HG03439 (cell line): ENCODE measurements around the gene SYNPO2L.
"Not testable (repeated sequence)": the region's sequence is repeated elsewhere in the genome, so short reads cannot be mapped to it uniquely, and the experiment has no call there.

Experiments used
- ATAC-seq: cut with Tn5 transposase; IDR thresholded peaks from one replicate; pipeline ENCODE4 v1.9.1; 2021; ENCODE audit warnings: mild to moderate bottlenecking, moderate library complexity; ENCODE audit not compliant: unreplicated experiment

SYNPO2L gene

DNA sequence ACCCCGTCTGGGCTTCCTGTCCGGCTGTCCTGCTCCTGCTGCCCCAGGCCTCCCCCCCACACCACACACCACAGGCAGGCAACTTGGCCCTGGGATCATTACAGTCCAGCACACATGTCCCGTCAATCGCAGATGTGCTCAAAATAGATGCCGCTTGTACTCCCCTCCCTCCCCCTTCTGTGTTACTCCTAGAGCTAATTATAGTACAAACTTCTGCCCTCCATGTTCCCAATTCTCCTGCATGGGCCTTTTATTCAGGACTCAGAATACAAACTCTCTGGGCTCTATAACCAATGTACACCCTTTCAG is at the start of gene SYNPO2L:
TSS of gene SYNPO2L (minus strand) at position 40 of the 309 bp plus-strand sequence. CDS start 107 bp downstream, outside the sequence.
- no peak for ATAC-seq

- not testable (repeated sequence) for ATAC-seq
These were observed 48.1 kb upstream of the SYNPO2L start for GRCh38 chr10:73703924-73704323.

GRCh38 chr10:73698819-73699218 is 43.0 kb upstream of the SYNPO2L start:
- not testable (repeated sequence) for ATAC-seq

GRCh38 chr10:73697675-73698159 is 41.9 kb upstream of the SYNPO2L start, which contains the start of gene AGAP5:
Gene AGAP5 (minus strand): TSS chr10:73698109. CDS start chr10:73697755, 354 bp downstream.
- not testable (repeated sequence) for ATAC-seq

- ATAC-seq = not testable (repeated sequence)
These were observed 39.5 kb upstream of the SYNPO2L start for GRCh38 chr10:73695302-73695701.

DNA sequence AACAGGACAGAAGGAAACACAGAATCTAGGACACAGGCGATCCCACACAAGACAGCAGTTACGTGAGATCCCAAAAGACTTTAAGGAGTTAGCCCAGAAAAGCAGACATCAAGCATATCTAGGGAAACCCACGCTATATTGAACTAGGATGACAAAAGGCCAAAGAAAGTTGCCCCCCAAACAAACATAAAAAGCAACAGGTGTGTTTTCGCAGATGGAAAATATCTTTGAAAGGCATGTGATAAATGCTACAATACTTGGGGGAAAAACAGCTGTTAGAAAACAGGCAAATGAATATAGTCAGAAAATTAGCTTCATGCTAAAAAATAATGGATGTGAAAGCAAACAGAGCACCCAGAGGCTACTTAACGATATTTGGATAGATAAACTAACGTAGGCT is 34.9 kb upstream of the SYNPO2L start:
- ATAC-seq = not testable (repeated sequence)

DNA sequence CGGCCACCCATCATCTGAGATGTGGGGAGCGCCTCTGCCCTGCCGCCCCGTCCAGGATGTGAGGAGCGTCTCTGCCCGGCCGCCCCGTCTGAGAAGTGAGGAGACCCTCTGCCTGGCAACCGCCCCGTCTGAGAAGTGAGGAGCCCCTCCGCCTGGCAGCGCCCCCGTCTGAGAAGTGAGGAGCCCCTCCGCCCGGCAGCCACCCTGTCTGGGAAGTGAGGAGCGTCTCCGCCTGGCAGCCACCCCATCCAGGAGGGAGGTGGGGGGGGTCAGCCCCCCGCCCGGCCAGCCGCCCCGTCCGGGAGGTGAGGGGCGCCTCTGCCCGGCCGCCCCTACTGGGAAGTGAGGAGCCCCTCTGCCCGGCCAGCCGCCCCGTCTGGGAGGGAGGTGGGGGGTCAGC is 33.8 kb upstream of the SYNPO2L start:
- not testable (repeated sequence) for ATAC-seq

GRCh38 chr10:73687641-73688040 is 31.8 kb upstream of the SYNPO2L start:
- not testable (repeated sequence) for ATAC-seq

- not testable (repeated sequence) for ATAC-seq
These were observed 18.7 kb upstream of the SYNPO2L start for GRCh38 chr10:73674546-73674945.

DNA sequence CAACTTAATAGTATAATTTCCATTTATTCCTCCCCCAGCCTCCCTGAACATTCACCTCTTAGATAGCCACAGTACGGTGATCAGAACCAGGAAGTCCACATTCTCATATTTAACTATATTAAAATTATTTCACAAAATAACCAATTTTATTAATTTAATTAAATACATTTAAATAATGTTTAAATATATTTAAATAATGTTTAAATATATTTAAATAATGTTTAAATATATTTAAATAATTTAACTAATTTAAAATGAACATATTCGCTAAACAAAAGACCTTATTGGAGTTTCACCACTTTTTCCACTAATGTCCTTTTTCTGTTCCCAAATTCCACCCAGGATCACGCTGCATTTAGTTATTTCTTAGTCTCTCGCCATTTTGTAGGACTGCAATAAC is 12.5 kb upstream of the SYNPO2L start:
- ATAC-seq = not testable (repeated sequence)

- ATAC-seq = not testable (repeated sequence)
These were observed 10.5 kb upstream of the SYNPO2L start for GRCh38 chr10:73666153-73666809.

DNA sequence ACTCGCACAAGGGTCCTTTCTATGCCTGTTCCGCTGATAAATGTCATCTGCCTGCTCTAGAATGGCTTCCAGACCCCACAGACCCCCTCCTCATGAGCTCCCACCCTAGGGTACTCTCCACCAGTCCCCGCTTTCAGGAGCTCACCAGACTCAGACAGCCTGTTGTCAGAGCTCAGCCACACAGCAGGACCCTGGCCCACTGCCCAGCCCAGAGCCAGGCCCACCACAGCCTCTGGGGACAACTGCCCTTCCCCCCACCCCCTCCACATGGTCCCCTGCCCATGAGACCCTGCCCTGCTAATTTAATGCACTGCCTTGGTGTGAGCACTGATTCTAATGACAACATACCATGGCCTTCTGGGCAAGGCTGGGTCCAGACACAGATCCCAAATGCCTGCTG is 9.8 kb upstream of the SYNPO2L start:
- ATAC-seq = not testable (repeated sequence)

- ATAC-seq = not testable (repeated sequence)
These were observed 8.6 kb upstream of the SYNPO2L start for GRCh38 chr10:73664156-73665040.

DNA sequence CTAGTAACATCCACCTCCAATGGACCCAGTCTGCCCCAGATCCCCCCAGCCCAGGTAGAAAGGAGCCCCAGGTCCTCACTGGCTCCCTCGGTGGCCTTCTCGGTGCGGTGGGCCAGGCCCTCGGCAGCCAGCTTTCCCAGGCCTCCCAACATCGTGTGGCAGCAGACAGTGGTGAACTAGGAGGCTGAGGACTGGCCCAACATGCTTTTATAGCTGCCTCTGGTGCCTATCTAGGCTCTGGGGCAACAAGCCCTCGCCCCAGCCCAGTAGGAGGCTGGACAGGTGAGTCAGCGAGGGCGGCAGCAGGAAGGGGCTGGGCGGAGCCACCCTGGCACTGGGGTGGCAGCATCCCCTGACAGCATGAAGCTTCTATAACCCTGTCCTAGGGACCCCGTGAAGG is 7.8 kb upstream of the SYNPO2L start:
- ATAC-seq = not testable (repeated sequence)

DNA sequence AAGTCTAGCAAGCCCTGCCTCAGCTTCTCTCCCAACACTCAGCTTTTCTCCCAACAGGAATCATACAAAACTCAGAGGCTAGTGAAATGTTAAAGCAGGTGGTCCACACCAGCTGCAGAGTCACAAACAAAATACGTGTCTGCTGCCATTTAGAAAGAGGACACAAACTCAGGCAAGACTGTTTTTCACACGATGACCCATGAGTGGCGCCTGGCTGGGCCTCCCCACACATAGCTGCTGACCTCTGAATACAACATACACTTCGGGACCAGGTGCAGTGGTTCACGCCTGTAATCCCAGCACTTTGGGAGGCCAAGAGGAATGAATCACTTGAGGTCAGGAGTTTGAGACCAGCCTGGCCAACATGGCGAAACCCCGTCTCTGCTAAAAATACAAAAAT is 6.9 kb upstream of the SYNPO2L start:
- not testable (repeated sequence) for ATAC-seq

- ATAC-seq = no peak
These were observed 406 bp downstream of the SYNPO2L start for GRCh38 chr10:73655257-73655989.

DNA sequence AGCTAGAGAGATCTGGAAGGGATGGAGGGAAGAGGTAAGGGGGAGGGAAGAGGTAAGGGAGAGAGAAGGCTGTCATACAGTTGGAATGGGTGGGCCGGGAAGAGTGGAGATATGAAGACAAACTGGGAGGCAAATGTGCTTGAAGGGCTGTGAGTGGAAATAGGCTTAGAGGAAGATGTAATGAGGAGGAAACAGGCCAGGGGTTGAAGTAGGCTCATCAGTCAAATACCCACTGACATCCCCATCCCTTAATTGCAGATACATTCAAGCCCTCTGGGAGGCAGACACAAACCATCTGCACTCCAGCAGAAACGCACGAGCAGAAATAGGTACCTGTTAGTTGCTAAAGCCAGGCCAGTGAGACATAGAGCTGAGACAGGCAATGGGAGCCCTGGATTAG is 2.1 kb downstream of the SYNPO2L start:
- no peak for ATAC-seq

- ATAC-seq = no peak
These were observed 2.6 kb downstream of the SYNPO2L start for GRCh38 chr10:73653195-73653594.

GRCh38 chr10:73650537-73651331 is 5.1 kb downstream of the SYNPO2L start:
- no peak for ATAC-seq

DNA sequence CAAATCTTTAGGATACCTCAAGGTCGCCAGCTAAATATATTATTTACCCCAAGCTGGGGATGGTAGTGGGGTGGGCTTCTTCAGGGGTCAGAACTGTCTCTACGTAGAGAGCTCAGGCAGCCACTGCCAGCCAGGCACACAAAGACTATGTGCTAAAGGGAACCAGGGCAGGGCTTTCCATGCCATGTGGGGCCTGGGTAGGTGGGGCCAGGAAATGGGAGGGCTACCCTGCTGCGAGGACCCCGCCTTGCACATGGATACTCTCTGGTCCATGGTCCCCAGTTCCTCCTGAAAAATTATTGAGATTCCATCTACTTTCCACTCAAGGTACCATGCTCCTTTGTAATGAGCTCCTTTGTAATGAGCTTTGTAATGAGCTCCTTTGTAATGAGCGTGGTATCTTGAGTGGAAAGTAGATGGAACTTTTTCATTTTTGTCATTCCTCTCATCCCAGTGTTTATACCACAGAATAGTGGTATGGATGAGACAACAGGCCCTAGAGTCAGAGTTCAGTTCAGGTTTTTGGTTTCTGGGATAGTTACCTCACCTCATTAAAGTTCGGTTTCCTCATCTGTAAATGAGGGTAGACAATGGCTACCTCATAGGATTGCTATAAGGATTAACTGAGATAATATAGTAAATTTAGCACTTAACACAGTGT is 5.8 kb downstream of the SYNPO2L start:
- ATAC-seq = no peak
